ENCODE data around the gene DNAJB12.

DNAJB12 gene

DNA sequence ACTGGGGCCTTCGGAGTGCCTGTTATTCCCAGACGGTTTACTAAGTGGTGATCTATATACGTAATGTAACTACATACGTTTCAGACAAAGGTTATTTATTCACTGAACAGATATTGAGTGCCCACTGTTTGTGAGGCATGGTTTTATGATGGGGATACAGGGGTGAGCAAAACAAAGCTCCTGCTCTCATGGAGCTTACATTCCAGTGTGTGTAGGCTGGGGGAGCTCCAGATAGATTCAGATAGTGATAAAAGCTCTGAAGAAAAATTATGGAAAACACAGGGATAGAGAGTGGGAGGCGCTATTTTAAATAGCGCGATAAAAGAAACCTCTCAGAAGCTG is 466 bp upstream of the DNAJB12 start:
- no peak overlapping the region for H3K4ac ChIP-seq (ENCODE audit: low read depth in 1 of 2, low read length in 2 of 2)
- 77% methylated on average over 4 of the region's 7 CpGs for WGBS
- H3K4me2 ChIP-seq (ENCODE audit: low read length, poor library complexity, severe bottlenecking): peak overlapping the region; percentile 51
- H2BK120ac ChIP-seq (ENCODE audit: low read depth, low read length): no peak overlapping the region
- H2BK15ac ChIP-seq (ENCODE audit: low read depth, poor library complexity, severe bottlenecking): no peak overlapping the region
- peak overlapping the region; percentile 20 to 85 for H3K4me3 ChIP-seq (ENCODE audit: insufficient read depth in 1 of 2, low read depth in 1 of 2, low read length in 2 of 2)
- H3K9ac ChIP-seq (ENCODE audit: low read length): peak overlapping the region; percentile 98
- no peak for DNase-seq
- H3K23ac ChIP-seq (ENCODE audit: low read length in 2 of 2): no peak overlapping the region
- H3K4me1 ChIP-seq (ENCODE audit: control insufficient read depth, insufficient read depth, low read depth, low read length): peaks cover 6% of the 10 kb centered on the region
- H3K27me3 ChIP-seq (ENCODE audit: control insufficient read depth in 1 of 2, insufficient read depth in 1 of 2, low read length in 2 of 2): no peaks in the 10 kb centered on the region
- H3K9me3 ChIP-seq (ENCODE audit: control insufficient read depth, low read length): no peaks in the 10 kb centered on the region
- peaks cover 18 to 19% of the 10 kb centered on the region in 2 experiments for H3K36me3 ChIP-seq (ENCODE audit: control insufficient read depth in 1 of 2, insufficient read depth in 2 of 2, low read depth in 1 of 2, low read length in 2 of 2)
- no peak overlapping the region for H2BK5ac ChIP-seq (ENCODE audit: low read depth, low read length, poor library complexity, severe bottlenecking)
- no peak overlapping the region for H3K18ac ChIP-seq (ENCODE audit: low read depth in 1 of 2, low read length in 2 of 2)
- peak overlapping the region; percentile 69 for H3K27ac ChIP-seq (ENCODE audit: low read length, poor library complexity, severe bottlenecking)
- H3K14ac ChIP-seq (ENCODE audit: low read length in 2 of 2): no peak overlapping the region
- no peak overlapping the region for H2AK5ac ChIP-seq (ENCODE audit: low read length, severe bottlenecking)
- H4K8ac ChIP-seq (ENCODE audit: low read length): peak overlapping the region; percentile 83
- H3K79me1 ChIP-seq (replicated peaks; ENCODE audit: low read length, poor library complexity, severe bottlenecking): peaks cover 17% of the 10 kb centered on the region
- no peak overlapping the region for H2AFZ ChIP-seq (ENCODE audit: low read depth, low read length)
- no peak overlapping the region for H4K91ac ChIP-seq (ENCODE audit: low read length)
- H2BK12ac ChIP-seq (ENCODE audit: low read length in 2 of 2): no peak overlapping the region

DNA sequence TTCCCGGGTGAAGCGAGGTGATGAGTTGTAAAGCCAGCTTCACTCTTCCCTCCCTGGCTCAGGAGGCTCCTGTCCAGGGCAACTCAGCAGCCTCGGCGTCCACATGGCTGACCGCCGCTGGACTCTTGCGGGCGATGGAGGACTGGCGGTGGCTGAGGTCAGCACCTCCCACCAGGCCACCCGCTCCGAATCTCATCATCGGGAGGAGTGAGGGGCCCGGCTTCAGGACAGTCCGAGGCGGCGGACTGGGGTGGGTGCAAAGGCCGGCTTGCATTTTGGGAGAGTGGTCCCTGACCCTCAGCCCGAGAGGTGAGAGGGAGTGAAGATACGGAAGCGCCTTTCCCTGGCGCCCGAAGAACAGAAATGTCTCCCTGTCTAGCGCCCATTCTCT is 759 bp downstream of the DNAJB12 start:
- Histone ChIP-seq H2BK12ac (ENCODE audit: low read length in 2 of 2) (no peak overlapping the region), H3K4me3 (ENCODE audit: insufficient read depth in 1 of 2, low read depth in 1 of 2, low read length in 2 of 2) (peak overlapping the region; percentile 85 to 95), H3K27me3 (ENCODE audit: control insufficient read depth in 1 of 2, insufficient read depth in 1 of 2, low read length in 2 of 2) (no peaks in the 10 kb centered on the region), H3K9me3 (ENCODE audit: control insufficient read depth, low read length) (no peaks in the 10 kb centered on the region), H2AK5ac (ENCODE audit: low read length, severe bottlenecking) (no peak overlapping the region), H2BK120ac (ENCODE audit: low read depth, low read length) (no peak overlapping the region), H3K4me2 (ENCODE audit: low read length, poor library complexity, severe bottlenecking) (peak overlapping the region; percentile 84), H3K9ac (ENCODE audit: low read length) (peak overlapping the region; percentile 98), H3K14ac (ENCODE audit: low read length in 2 of 2) (peak overlapping the region in 1 of 2 experiments; percentile 94), H3K79me1 (replicated peaks; ENCODE audit: low read length, poor library complexity, severe bottlenecking) (peaks cover 25% of the 10 kb centered on the region), H3K4ac (ENCODE audit: low read depth in 1 of 2, low read length in 2 of 2) (peak overlapping the region; percentile 26 to 93), H4K91ac (ENCODE audit: low read length) (peak overlapping the region; percentile 47), H3K4me1 (ENCODE audit: control insufficient read depth, insufficient read depth, low read depth, low read length) (peaks cover 9% of the 10 kb centered on the region), H2BK5ac (ENCODE audit: low read depth, low read length, poor library complexity, severe bottlenecking) (peak overlapping the region; percentile 63), H4K8ac (ENCODE audit: low read length) (peak overlapping the region; percentile 15), H3K23ac (ENCODE audit: low read length in 2 of 2) (no peak overlapping the region), H2AFZ (ENCODE audit: low read depth, low read length) (peak overlapping the region; percentile 60), H3K18ac (ENCODE audit: low read depth in 1 of 2, low read length in 2 of 2) (peak overlapping the region; percentile 25 to 85), H3K36me3 (ENCODE audit: control insufficient read depth in 1 of 2, insufficient read depth in 2 of 2, low read depth in 1 of 2, low read length in 2 of 2) (peaks cover 21 to 30% of the 10 kb centered on the region in 2 experiments), H3K27ac (ENCODE audit: low read length, poor library complexity, severe bottlenecking) (peak overlapping the region; percentile 98), H2BK15ac (ENCODE audit: low read depth, poor library complexity, severe bottlenecking) (no peak overlapping the region)
- WGBS: under 1% methylated on average over 22 of the region's 23 CpGs
- DNase-seq: peak; percentile 75

DNA sequence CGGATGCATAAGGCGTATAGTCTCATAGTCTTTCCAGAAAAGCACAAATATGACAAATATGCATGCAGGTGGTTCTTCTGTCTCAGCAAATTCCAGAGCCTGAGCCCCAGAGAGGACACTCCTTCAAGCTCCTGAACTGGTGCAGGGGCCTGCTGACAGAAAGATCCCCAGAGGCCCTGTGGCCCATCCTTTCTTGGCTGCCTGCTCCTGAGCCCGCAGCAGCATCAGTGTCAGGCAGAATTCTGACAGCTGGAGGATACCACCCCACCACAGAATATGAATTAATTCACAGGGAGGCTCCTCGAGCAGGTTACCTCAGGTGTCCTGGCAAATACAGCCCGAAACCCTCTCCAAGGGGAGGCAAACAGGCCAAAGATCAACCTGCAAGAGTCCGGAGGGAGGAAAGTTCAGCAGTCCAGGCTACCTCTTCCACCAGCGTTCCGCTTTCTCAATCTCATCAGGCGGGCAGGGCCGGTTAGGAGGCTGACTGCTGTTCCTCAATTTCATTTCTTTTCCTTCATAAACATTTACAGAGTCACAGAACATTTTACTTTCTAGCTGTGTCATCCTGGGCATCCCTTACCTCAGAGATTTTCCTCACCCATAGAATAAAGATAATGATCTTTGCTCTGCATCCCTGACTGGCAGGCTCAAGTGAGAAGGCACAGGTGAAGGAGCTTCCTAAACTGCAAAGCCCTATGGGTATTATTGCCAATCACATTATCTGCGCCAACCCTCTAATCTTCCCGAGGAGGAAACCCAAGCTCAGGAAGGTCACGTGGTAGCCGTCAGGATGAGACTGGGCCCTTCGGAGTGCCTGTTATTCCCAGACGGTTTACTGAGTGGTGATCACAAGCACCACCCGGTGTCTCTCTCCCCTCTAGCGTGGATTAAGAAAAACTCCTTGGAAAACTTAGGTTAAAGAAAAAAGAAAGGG is 1.4 kb downstream of the DNAJB12 start:
- H2AFZ ChIP-seq (ENCODE audit: low read depth, low read length): no peak overlapping the region
- peak overlapping the region; percentile 98 for H3K9ac ChIP-seq (ENCODE audit: low read length)
- peaks cover 26 to 37% of the 10 kb centered on the region in 2 experiments for H3K36me3 ChIP-seq (ENCODE audit: control insufficient read depth in 1 of 2, insufficient read depth in 2 of 2, low read depth in 1 of 2, low read length in 2 of 2)
- no peaks in the 10 kb centered on the region for H3K9me3 ChIP-seq (ENCODE audit: control insufficient read depth, low read length)
- no peak overlapping the region for H2BK120ac ChIP-seq (ENCODE audit: low read depth, low read length)
- peaks cover 25% of the 10 kb centered on the region for H3K79me1 ChIP-seq (replicated peaks; ENCODE audit: low read length, poor library complexity, severe bottlenecking)
- H4K8ac ChIP-seq (ENCODE audit: low read length): no peak overlapping the region
- no peak overlapping the region for H3K4ac ChIP-seq (ENCODE audit: low read depth in 1 of 2, low read length in 2 of 2)
- H2BK5ac ChIP-seq (ENCODE audit: low read depth, low read length, poor library complexity, severe bottlenecking): no peak overlapping the region
- WGBS: 56% methylated on average over 18 of the region's 18 CpGs
- H3K27me3 ChIP-seq (ENCODE audit: control insufficient read depth in 1 of 2, insufficient read depth in 1 of 2, low read length in 2 of 2): no peaks in the 10 kb centered on the region
- peak overlapping the region; percentile 98 for H3K27ac ChIP-seq (ENCODE audit: low read length, poor library complexity, severe bottlenecking)
- H2BK12ac ChIP-seq (ENCODE audit: low read length in 2 of 2): peak overlapping the region in 1 of 2 experiments; percentile 12
- H3K14ac ChIP-seq (ENCODE audit: low read length in 2 of 2): no peak overlapping the region
- no peak overlapping the region for H3K18ac ChIP-seq (ENCODE audit: low read depth in 1 of 2, low read length in 2 of 2)
- no peak overlapping the region for H4K91ac ChIP-seq (ENCODE audit: low read length)
- peak overlapping the region; percentile 31 for H2BK15ac ChIP-seq (ENCODE audit: low read depth, poor library complexity, severe bottlenecking)
- peak overlapping the region; percentile 85 to 95 for H3K4me3 ChIP-seq (ENCODE audit: insufficient read depth in 1 of 2, low read depth in 1 of 2, low read length in 2 of 2)
- peak overlapping the region; percentile 84 for H3K4me2 ChIP-seq (ENCODE audit: low read length, poor library complexity, severe bottlenecking)
- H3K4me1 ChIP-seq (ENCODE audit: control insufficient read depth, insufficient read depth, low read depth, low read length): peaks cover 16% of the 10 kb centered on the region
- peak overlapping the region; percentile 57 for H2AK5ac ChIP-seq (ENCODE audit: low read length, severe bottlenecking)
- DNase-seq: peak; percentile 67
- H3K23ac ChIP-seq (ENCODE audit: low read length in 2 of 2): no peak overlapping the region

DNA sequence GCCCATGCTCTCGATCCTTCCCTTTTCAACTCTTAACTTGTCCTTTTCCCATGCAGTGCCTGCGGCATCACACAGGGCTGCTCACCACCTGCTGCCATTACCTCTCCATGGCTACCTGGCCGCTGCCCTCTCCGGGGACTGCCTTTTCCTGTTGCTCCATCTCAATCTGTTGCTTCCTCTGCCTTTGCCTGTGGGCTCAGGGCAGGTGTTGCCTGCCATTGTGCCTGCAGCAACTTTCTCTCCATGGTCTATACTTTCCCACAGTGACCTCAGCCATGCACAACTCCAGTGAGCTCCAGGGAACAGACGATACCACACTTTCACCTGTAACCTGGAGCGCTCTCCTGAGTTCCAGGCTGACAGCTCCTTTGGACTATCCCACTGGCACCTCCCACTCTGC is 3.2 kb downstream of the DNAJB12 start:
- Histone ChIP-seq H2AFZ (ENCODE audit: low read depth, low read length) (no peak overlapping the region), H2BK120ac (ENCODE audit: low read depth, low read length) (no peak overlapping the region), H3K9ac (ENCODE audit: low read length) (no peak overlapping the region), H2AK5ac (ENCODE audit: low read length, severe bottlenecking) (no peak overlapping the region), H2BK12ac (ENCODE audit: low read length in 2 of 2) (no peak overlapping the region), H3K27me3 (ENCODE audit: control insufficient read depth in 1 of 2, insufficient read depth in 1 of 2, low read length in 2 of 2) (no peaks in the 10 kb centered on the region), H3K4me3 (ENCODE audit: insufficient read depth in 1 of 2, low read depth in 1 of 2, low read length in 2 of 2) (no peak overlapping the region), H3K18ac (ENCODE audit: low read depth in 1 of 2, low read length in 2 of 2) (no peak overlapping the region), H2BK5ac (ENCODE audit: low read depth, low read length, poor library complexity, severe bottlenecking) (no peak overlapping the region), H3K14ac (ENCODE audit: low read length in 2 of 2) (no peak overlapping the region), H4K91ac (ENCODE audit: low read length) (no peak overlapping the region), H3K4me2 (ENCODE audit: low read length, poor library complexity, severe bottlenecking) (no peak overlapping the region), H3K79me1 (replicated peaks; ENCODE audit: low read length, poor library complexity, severe bottlenecking) (peaks cover 25% of the 10 kb centered on the region), H3K4me1 (ENCODE audit: control insufficient read depth, insufficient read depth, low read depth, low read length) (peaks cover 21% of the 10 kb centered on the region), H3K4ac (ENCODE audit: low read depth in 1 of 2, low read length in 2 of 2) (no peak overlapping the region), H3K36me3 (ENCODE audit: control insufficient read depth in 1 of 2, insufficient read depth in 2 of 2, low read depth in 1 of 2, low read length in 2 of 2) (peaks cover 28 to 44% of the 10 kb centered on the region in 2 experiments), H3K9me3 (ENCODE audit: control insufficient read depth, low read length) (no peaks in the 10 kb centered on the region), H3K23ac (ENCODE audit: low read length in 2 of 2) (no peak overlapping the region), H2BK15ac (ENCODE audit: low read depth, poor library complexity, severe bottlenecking) (no peak overlapping the region), H3K27ac (ENCODE audit: low read length, poor library complexity, severe bottlenecking) (no peak overlapping the region), H4K8ac (ENCODE audit: low read length) (no peak overlapping the region)
- whole genome bisulfite sequencing: 98% methylated on average over 6 of the region's 6 CpGs
- no peak for DNase-seq
